GM19043 (cell line): ENCODE results near the gene SNF8.
A peak's percentile ranks its signal among the peaks of the same experiment; 100 is the strongest.
"Not testable (repeated sequence)": the region's sequence is repeated elsewhere in the genome, so short reads cannot be mapped to it uniquely, and the experiment has no call there.

Experiments
- ATAC-seq: cut with Tn5 transposase; IDR thresholded peaks from one replicate; pipeline ENCODE4 v1.9.1; 2021; ENCODE audit warnings: low read depth; ENCODE audit not compliant: unreplicated experiment

Gene SNF8

GRCh38 chr17:48944515-48945260, at the start of gene SNF8:
TSS of gene SNF8 (minus strand) at chr17:48944842. CDS start at chr17:48944734, 108 bp downstream.
- ATAC-seq: peak; percentile 77

- no peak for ATAC-seq
These were observed 49.3 kb upstream of the SNF8 start for GRCh38 chr17:48993951-48994350.

- no peak for ATAC-seq
These were observed 48.7 kb upstream of the SNF8 start for GRCh38 chr17:48993305-48993704.

- ATAC-seq: no peak
These were observed 47.8 kb upstream of the SNF8 start for GRCh38 chr17:48992444-48992843.

GRCh38 chr17:48990882-48991357, 46.3 kb upstream of the SNF8 start:
- ATAC-seq: no peak

- ATAC-seq: no peak
These were observed 44.5 kb upstream of the SNF8 start for GRCh38 chr17:48989100-48989499.

- no peak for ATAC-seq
These were observed 41.0 kb upstream of the SNF8 start for GRCh38 chr17:48985436-48986245.

- no peak for ATAC-seq
These were observed 37.4 kb upstream of the SNF8 start for GRCh38 chr17:48981927-48982539.

- ATAC-seq: no peak
These were observed 29.2 kb upstream of the SNF8 start for GRCh38 chr17:48973806-48974205.

GRCh38 chr17:48972749-48973097, 28.1 kb upstream of the SNF8 start:
- no peak for ATAC-seq

- ATAC-seq: no peak
These were observed 26.4 kb upstream of the SNF8 start for GRCh38 chr17:48970865-48971687.

GRCh38 chr17:48970224-48970623, 25.6 kb upstream of the SNF8 start:
- no peak for ATAC-seq

GRCh38 chr17:48961516-48962233, 17.0 kb upstream of the SNF8 start:
- no peak for ATAC-seq

- ATAC-seq: no peak
These were observed 16.3 kb upstream of the SNF8 start for GRCh38 chr17:48960834-48961515.

- no peak for ATAC-seq
These were observed 9.7 kb upstream of the SNF8 start for GRCh38 chr17:48954300-48954755.

- no peak for ATAC-seq
These were observed 8.3 kb upstream of the SNF8 start for GRCh38 chr17:48952904-48953303.

- no peak for ATAC-seq
These were observed 6.9 kb upstream of the SNF8 start for GRCh38 chr17:48951572-48951971.

GRCh38 chr17:48945261-48945651, 614 bp upstream of the SNF8 start:
- ATAC-seq: not testable (repeated sequence)

- no peak for ATAC-seq
These were observed 11.6 kb downstream of the SNF8 start for GRCh38 chr17:48933035-48933434.
